ENCODE measurements around the gene TEX28. TPM values are rescaled to one million over a fixed set of nuclear protein-coding genes. Genes with fewer than 3 reads are reported as not detected.

TEX28 gene
- total RNA-seq, 4 donors from 2014 or later, result not detected

DNA sequence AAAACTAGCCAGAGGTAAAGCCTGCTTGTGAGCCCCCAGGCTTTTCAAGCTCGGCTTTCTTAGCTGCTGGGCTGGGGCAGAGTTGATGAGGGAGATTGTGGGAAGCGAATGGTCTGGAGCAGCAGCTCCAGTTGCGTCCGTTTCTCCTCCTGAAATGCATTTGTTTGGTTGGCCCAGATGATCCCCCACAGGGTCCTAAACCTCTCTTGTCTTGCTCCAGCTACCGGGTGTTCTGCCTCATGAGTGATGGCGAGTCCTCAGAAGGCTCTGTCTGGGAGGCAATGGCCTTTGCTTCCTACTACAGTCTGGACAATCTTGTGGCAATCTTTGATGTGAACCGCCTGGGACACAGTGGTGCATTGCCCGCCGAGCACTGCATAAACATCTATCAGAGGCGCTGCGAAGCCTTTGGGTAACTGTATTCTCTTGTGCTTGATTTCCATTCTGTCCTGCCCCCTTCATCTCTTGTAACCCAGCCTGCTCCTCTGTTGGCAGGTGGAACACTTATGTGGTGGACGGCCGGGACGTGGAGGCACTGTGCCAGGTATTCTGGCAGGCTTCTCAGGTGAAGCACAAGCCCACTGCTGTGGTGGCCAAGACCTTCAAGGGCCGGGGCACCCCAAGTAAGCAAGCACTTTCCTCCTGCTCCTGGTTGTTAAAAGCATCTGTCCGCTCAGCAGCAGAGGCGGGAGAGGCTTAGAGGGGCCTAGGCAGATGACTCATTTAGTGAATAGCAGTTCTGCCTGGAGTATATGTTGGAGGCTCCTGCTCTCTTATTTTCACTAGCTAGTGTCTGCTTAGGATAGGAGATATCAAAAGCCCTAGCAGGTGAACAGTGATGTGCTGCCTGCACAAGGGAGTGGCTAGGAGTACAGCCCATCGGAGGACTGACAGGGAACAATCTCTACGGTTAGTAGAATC lies 16.0 kb upstream of the TEX28 start:
- H3K36me3 ChIP-seq, result no peaks in the 10 kb centered on the region
- H3K27me3 ChIP-seq, result no peaks in the 10 kb centered on the region
- intact Hi-C loops (cut with DNase I), result no loop called here
- 72 to 80% methylated on average over 1 to 10 of the region's 19 CpGs for WGBS, 2 donors
- TF ChIP-seq POLR2A (IDR thresholded peaks at IDR 0.05), result no peak
- TF ChIP-seq, protein P1, sequence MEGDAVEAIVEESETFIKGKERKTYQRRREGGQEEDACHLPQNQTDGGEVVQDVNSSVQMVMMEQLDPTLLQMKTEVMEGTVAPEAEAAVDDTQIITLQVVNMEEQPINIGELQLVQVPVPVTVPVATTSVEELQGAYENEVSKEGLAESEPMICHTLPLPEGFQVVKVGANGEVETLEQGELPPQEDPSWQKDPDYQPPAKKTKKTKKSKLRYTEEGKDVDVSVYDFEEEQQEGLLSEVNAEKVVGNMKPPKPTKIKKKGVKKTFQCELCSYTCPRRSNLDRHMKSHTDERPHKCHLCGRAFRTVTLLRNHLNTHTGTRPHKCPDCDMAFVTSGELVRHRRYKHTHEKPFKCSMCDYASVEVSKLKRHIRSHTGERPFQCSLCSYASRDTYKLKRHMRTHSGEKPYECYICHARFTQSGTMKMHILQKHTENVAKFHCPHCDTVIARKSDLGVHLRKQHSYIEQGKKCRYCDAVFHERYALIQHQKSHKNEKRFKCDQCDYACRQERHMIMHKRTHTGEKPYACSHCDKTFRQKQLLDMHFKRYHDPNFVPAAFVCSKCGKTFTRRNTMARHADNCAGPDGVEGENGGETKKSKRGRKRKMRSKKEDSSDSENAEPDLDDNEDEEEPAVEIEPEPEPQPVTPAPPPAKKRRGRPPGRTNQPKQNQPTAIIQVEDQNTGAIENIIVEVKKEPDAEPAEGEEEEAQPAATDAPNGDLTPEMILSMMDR (IDR thresholded peaks at IDR 0.05), result no peak
- H3K4me3 ChIP-seq, result no peak overlapping the region
- H3K9me3 ChIP-seq, result no peaks in the 10 kb centered on the region
- H3K4me1 ChIP-seq, result no peaks in the 10 kb centered on the region
- no peak for DNase-seq
- H3K27ac ChIP-seq, result no peak overlapping the region

DNA sequence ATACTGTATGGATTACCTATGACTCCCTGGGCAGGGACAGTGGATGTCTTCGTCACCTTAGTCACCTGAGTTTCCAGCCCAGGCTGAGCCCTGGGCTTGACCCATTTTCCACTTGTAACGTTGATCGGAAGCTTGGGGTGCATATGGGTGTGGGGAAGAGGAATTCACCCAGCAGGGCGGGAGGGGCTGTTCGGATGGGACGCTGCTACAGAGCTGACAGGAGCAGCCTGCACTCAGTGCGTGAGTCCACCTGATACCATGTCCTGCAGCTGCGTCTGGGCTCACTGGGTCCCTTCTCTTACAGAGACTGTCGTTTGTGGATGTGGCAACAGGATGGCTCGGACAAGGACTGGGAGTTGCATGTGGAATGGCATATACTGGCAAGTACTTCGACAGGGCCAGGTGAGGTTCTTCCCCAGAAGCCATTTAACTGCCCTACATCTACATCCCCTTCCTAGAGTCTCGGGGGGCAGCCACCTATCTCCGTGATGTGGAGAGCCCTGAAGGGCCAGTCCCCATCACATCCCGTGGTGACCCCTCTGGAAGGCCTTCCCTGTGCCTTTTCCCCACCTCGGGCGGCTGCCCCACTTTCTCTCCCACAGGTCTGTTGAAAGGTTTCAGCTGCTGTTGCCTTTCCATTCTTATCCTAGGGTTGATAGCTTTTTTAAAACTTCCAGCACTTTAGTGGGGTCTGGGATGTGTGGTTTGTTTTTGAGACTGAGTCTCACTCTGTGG lies 14.3 kb upstream of the TEX28 start:
- Histone ChIP-seq H3K27ac (no peak overlapping the region), H3K4me3 (no peak overlapping the region), H3K9me3 (no peaks in the 10 kb centered on the region), H3K36me3 (no peaks in the 10 kb centered on the region), H3K4me1 (no peaks in the 10 kb centered on the region), H3K27me3 (no peaks in the 10 kb centered on the region)
- intact Hi-C loops (cut with DNase I), result no loop called here
- TF ChIP-seq, protein P1 (IDR thresholded peaks at IDR 0.05), result no peak
- no peak for TF ChIP-seq POLR2A (IDR thresholded peaks at IDR 0.05)
- 60 to 82% methylated on average over 1 to 14 of the region's 16 CpGs for WGBS, 2 donors
- DNase-seq, result no peak

DNA sequence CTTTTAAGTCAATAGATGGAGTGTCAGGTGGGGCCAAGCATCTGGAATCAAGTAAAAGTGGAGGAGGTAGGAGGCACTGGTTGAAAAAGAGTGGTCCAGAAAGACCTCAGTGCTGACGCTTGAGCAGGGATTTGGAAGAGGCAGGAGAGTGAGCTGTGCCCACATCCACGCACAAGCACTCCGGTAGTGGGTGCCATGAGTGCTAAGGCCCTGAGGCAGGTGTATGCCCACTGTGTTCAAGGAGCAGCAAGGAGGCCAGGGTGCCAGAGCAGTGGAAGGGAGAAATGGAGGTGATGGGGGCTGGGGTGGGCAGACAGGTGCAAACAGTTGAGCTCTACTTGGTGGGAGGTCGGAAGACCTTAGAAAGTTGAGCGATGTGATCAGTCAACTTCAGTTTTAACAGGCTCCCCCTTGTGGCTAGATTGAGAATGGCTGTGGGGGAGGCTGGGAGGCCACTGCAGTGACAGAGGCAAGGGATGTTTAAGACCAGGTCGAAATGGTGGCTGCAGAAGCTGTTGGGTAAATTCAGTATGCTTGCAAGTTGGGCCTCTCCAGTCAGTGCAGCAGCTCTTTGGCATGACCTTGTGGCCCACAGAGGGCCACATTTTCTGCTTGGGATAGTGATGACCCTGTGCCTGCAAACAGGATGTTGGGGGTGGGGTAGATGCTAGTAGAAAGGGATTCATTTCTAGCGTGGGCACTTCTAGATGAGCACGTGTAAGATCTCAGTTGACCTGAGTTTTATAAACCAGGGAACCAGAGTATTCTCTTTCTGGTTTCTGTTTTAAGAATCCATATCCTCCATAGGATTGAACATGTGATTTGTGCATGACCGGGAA lies 13.4 kb upstream of the TEX28 start:
- TF ChIP-seq, protein P1 (IDR thresholded peaks at IDR 0.05), result peak; percentile 62 to 76 (median 68)
- TF ChIP-seq POLR2A (IDR thresholded peaks at IDR 0.05), result no peak
- Histone ChIP-seq H3K36me3 (no peaks in the 10 kb centered on the region), H3K27me3 (no peaks in the 10 kb centered on the region), H3K4me3 (no peak overlapping the region), H3K4me1 (no peaks in the 10 kb centered on the region), H3K27ac (no peak overlapping the region), H3K9me3 (no peaks in the 10 kb centered on the region)
- 51 to 60% methylated on average over 8 to 9 of the region's 9 CpGs for WGBS, 2 donors
- intact Hi-C loops (cut with DNase I), result no loop called here
- no peak for DNase-seq

DNA sequence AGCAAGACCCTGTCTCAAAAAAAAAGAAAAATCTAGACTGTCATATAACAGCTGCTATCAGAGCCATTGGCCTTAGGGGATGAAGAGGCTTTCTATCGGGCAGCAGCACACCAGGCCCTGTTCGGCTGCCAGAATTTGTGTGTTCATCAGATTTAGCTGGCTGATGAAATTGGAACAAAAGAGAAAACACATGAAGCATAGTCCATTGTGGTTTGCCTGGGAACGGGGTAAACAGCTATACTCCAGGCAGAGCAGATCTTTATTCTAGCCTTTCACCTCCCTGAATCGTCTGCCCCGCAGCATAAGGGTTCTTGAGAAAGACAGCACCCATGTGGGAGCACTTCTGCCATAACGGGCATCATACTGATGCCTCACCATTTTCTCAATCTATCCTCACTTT lies 12.3 kb upstream of the TEX28 start:
- TF ChIP-seq, protein P1 (IDR thresholded peaks at IDR 0.05), result no peak
- TF ChIP-seq POLR2A (IDR thresholded peaks at IDR 0.05), result no peak
- Histone ChIP-seq H3K4me1 (no peaks in the 10 kb centered on the region), H3K36me3 (no peaks in the 10 kb centered on the region), H3K27ac (no peak overlapping the region), H3K9me3 (no peaks in the 10 kb centered on the region), H3K27me3 (no peaks in the 10 kb centered on the region), H3K4me3 (no peak overlapping the region)
- 67 to 83% methylated on average over 2 to 3 of the region's 6 CpGs for WGBS, 2 donors
- intact Hi-C loops (cut with DNase I), result no loop called here
- DNase-seq, result no peak
